GM18517 (cell line): ENCODE data around the gene SYNJ1.
"Not testable (repeated sequence)": the region's sequence is repeated elsewhere in the genome, so short reads cannot be mapped to it uniquely, and the experiment has no call there.

Experiments used
- ATAC-seq: cut with Tn5 transposase; IDR thresholded peaks from one replicate; pipeline ENCODE4 v1.9.1; 2021; ENCODE audit warnings: mild to moderate bottlenecking, moderate library complexity; ENCODE audit not compliant: unreplicated experiment

The SYNJ1 gene, protein sequence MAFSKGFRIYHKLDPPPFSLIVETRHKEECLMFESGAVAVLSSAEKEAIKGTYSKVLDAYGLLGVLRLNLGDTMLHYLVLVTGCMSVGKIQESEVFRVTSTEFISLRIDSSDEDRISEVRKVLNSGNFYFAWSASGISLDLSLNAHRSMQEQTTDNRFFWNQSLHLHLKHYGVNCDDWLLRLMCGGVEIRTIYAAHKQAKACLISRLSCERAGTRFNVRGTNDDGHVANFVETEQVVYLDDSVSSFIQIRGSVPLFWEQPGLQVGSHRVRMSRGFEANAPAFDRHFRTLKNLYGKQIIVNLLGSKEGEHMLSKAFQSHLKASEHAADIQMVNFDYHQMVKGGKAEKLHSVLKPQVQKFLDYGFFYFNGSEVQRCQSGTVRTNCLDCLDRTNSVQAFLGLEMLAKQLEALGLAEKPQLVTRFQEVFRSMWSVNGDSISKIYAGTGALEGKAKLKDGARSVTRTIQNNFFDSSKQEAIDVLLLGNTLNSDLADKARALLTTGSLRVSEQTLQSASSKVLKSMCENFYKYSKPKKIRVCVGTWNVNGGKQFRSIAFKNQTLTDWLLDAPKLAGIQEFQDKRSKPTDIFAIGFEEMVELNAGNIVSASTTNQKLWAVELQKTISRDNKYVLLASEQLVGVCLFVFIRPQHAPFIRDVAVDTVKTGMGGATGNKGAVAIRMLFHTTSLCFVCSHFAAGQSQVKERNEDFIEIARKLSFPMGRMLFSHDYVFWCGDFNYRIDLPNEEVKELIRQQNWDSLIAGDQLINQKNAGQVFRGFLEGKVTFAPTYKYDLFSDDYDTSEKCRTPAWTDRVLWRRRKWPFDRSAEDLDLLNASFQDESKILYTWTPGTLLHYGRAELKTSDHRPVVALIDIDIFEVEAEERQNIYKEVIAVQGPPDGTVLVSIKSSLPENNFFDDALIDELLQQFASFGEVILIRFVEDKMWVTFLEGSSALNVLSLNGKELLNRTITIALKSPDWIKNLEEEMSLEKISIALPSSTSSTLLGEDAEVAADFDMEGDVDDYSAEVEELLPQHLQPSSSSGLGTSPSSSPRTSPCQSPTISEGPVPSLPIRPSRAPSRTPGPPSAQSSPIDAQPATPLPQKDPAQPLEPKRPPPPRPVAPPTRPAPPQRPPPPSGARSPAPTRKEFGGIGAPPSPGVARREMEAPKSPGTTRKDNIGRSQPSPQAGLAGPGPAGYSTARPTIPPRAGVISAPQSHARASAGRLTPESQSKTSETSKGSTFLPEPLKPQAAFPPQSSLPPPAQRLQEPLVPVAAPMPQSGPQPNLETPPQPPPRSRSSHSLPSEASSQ (N-terminal part only)

DNA sequence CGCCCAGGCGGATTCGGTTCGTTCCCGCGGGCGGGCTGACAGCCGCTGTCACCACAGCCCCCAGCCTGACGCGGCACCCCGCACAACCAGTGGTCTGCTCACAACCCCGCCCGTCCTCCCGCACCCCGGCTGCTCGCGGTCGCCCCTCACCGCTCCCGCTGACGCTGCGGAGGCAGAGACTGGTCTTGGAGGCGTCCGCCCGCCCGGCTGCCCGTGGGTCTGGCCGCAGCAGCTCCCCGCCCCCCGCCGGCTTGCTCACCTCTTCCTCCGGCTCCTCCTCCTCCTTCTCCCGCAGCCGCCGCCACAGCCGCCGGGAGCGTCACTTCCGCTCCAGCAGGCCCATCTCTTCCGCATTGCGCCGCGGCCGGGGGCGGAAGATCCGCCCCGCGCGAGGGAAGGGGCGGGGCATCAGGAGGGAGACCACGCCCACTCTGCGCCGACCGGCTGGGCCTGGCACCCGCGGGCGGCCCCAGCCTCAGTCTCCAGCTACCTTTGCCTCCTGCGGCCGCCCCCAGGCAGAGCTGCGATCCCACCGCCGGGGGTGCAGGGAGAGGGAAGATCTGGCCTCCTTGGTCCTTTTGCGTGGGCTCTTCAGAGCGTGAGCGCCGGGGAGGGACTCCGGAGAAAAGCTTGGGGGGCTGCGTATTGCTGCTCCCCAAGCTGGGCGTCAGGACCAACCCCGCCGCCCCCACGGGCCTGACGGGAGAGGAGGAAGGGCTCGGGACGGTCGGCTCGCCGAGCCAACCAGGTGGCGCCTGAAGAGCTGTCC is at the start of gene SYNJ1:
Gene SYNJ1, minus strand, starts transcription at position 327 of the 769 bp plus-strand sequence. CDS start 1,118 bp downstream, outside the sequence.
- ATAC-seq: peak; percentile 84

DNA sequence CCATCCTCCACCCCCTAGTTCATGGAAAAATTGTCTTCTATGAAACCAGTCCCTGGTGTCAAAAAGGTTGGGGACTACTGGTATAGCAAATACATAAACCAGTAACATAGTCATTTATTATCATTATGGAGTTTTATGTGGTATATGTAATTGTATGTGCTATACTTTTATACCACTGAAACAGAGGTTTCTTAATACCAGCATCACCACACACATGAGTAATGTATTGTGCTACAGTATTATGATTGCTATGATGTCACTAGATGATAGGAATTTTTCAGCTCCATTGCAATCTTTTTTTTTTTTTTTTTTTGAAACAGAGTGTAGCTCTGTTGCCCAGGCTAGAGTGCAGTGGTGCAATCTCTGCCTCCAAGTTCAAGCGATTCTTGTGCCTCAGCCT is 49.5 kb upstream of the SYNJ1 start:
- ATAC-seq: no peak

DNA sequence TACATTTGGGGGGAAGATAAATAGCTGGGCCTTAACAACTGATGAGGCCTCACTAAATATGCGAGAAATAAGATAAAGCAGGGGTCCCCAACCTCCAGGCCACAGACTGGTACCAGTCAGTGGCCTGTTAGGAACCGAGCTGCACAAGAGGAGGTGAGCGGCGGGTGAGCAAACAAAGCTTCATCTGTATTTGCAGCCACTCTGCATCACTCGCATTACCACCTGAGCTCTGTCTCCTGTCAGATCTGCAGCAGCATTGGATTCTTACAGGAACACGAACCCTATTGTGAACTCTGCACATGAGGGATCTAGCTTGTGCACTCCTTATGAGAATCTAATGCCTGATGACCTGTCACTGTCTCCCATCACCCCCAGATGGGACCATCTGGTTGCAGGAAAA is 48.9 kb upstream of the SYNJ1 start:
- no peak for ATAC-seq

DNA sequence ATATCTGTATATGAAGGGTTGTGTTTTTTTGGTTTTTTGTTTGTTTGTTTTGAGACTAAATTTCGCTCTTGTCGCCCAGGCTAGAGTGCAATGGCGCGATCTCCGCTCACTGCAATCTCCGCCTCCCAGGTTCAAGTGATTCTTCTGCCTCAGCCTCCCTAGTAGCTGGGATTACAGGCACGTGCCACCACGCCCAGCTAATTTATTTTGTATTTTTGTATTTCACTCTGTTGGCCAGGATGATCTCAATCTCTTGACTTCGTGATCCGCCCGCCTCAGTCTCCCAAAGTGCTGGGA is 45.2 kb upstream of the SYNJ1 start:
- not testable (repeated sequence) for ATAC-seq

DNA sequence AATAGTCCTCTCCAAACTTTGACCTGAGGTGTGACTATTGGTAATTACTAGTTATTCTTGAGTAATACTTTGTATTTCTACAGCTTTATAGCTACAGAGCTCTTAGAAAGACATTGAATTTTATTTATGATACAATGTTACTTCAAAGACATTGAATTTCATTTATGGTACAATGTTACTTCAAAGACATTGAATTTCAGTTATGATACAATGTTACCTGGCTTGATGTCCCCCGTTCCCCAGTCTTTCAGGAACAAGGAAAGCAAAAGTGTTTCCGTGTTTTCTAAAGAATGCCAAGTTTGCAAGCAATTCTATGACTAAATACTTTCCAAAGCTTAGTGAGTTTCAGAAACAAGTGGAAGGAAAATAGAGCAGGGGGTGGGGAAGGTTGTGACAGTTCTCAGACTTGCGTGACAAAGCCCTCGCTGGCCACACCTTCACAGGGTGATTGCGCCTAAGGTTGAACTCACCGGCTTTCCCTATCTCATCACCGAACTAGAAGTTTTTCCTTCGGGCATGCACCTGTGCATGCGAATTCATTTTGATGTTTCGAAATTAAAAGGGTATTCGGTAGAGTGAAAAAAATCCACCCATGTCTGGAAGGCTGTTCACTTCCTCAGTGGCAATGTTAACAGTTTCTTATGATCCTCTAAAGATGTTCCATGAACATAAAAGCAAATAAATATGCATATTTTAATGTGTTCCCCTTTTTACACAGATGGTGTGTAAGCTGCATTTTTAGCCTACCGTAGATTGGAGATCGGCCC is 44.7 kb upstream of the SYNJ1 start:
- peak; percentile 5 for ATAC-seq

DNA sequence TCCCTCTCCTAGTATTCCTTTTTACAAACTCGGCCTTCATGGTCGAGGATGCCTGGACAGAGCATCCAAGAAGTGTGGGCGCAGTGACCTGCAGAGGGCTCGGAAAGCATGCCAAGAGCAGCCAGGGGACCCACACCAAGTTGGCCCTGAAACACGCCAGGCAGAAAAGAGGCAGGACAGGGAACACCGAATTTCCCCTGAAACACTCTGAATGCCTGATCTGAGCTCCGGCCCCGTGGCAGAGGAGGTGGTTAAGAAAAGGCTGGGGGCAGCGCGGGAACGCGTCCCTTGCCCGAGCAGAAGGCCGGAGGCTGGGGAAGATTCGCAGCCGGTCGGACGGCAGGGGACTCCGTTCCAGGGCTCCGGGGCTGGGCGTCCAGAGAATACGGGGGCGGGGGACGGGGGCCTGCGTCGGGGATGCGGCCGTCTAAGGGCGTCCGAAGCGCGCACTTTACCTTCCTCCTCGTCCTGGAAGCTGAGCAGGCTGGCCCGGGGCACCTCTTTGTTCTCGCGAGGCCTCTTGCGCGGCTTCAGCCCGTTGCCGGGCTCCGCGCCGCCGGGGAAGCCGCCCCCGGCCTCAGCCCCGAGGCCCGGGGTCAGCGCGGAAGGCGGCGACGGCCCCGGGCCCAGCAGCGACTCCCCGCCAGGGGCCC is 43.2 kb upstream of the SYNJ1 start:
- ATAC-seq: peak; percentile 30

DNA sequence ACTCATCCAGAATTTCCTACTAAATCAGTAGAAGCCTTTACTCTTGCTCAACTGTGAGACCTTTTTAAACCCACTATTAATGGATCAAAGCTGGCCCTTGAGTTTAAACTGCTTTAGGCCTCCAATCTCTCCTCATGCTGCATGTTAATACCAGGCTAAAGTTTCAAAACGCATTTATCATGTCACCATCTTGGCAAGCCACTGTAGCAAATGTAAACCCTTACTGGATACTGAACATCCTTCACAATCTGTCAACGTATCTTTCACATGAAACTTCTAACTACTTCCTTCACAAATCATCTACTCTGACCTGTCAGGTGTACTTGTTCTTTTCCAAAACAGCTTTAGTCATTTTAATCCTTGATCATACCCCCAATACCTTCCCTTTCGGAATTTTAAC is 40.7 kb upstream of the SYNJ1 start:
- ATAC-seq: no peak

DNA sequence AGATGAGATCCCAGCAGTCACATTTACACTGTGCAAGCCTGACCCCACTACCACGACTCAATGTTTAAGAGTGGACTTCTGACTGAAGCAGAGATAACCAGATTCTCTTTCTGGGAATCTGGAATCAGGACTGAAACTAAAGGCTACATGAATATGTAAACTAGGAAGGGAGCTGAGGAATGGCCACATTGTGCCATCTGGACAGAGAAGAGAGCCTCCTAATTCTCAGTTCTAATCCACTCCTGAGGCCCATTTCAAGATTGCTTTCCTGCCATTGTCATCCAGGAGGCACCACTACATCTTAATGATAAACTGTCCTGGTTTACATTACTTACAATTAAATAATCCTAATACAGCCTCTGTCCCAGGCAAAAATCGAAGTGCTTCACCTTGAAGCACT is 37.2 kb upstream of the SYNJ1 start:
- ATAC-seq: no peak

DNA sequence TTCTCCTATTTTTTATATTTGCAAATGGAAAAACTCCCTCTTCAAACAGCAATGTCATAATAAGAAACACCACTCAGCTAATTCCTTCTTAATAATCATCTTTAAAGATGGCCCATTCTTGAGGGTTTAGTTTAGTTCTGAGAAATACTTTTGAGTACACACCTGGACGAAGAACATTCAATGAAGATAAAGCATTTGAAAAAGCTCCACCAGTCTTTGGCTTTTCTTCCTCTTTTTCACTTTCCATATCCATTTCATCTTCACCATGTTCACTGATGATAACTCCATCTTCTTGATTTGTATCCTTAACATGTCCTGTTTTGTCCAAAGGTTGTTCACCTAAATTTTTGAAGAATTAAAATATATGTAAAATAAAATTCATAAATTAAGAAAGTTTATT is 36.4 kb upstream of the SYNJ1 start:
- ATAC-seq: no peak

DNA sequence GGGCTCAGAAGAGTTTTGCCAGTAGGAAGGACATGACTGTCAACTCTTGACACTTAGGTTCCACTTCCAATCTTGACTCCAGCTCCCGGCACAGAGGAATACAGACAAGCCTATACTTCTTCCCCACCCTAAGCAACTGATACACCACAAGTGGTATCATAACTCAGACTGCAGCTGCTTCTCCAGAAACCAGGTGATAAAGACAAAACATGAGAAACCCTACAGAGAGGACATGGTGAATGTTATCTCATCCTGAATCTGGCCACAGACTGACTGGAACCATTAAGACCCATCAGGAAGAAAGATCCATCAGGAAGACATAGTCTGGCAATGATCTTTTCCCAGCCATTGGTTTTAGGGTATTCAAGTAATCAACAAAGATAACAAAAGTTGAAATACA is 30.0 kb upstream of the SYNJ1 start:
- ATAC-seq: no peak

DNA sequence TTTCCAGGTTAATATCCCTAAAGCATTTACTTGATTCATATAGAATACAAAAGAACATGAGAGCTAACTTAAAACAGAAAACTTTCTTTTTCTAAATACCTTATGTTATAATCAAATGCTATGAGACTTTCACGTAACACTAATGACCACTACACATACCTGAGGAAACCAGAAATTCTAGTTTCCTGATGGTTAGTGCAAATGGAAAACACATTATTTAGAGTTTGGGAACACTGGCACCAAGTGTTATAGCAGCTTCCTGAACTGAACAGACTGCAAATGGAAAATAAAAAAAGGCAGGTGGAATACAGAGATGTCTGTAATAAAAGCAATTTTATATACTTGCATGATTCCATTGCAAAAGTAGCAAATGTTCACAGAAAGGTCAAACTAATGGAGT is 28.3 kb upstream of the SYNJ1 start:
- no peak for ATAC-seq

DNA sequence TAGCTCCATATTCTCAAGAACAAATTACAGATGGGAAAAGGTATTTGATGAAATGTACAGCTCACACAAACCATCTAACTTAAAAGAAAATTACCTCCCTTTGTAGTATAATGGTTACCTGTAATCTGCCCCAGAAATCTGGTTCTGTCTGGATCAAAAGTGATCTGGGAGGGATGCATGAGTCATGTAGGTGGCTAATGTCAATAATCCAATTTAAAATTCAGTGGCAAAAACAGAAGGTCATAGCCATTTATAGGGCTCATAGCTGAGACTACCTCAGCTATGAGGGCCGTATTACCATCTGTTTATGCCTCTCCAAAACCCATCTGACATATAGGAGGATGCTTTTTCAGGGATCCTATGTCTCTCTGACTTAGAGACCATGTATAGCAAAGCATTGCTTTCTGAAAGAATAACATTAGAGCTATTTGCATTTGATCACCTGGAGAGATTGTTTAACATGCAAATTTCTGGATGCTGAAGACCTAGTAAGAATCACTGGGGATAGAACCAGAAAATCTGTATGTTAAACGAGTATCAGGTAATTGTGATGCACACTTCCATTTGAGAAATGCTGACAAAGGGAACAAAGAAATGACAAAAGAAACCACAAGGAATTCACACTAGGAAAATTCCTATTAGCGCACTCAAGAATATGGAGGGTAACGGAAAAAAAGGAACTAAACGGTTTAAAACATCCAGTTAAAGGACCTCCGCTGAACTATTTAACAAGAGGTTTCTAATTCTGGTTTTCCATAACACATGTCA is 26.2 kb upstream of the SYNJ1 start:
- no peak for ATAC-seq

DNA sequence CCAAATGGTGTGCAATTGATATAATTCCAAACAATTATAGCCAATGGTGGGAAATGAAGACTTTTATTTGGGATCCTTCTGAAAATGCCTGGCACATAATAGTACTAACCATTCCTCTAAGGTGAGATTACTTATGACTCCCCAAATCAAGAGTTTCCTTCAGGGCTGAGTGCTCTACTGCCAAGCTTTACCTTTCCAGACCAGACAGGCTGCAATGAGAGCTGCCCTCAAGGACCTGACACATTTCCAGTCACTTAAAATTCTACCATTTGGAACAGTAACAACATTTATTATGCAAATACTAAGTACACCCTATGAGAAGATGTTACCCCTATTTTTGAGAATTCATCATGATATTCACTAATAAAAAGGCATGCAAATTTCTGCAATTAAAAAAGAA is 22.6 kb upstream of the SYNJ1 start:
- ATAC-seq: no peak

DNA sequence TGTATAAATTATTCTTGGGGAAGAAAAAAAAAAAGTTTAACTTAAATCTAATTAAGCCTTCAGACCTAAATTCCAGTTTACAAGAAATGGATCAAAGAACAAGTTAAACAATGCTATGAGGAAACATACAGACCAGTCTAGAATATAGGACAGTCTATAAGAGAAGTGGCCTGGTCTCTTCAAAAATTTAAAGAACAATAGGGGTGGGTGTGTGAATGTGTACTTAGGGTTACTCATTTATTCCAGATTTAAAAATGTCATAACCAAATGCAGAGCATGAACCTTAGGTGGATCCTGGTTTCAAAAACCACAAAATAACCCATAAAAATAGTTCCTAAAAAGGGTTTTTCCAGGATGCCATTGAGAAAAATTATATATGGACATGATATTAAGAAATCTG is 21.8 kb upstream of the SYNJ1 start:
- ATAC-seq: no peak

DNA sequence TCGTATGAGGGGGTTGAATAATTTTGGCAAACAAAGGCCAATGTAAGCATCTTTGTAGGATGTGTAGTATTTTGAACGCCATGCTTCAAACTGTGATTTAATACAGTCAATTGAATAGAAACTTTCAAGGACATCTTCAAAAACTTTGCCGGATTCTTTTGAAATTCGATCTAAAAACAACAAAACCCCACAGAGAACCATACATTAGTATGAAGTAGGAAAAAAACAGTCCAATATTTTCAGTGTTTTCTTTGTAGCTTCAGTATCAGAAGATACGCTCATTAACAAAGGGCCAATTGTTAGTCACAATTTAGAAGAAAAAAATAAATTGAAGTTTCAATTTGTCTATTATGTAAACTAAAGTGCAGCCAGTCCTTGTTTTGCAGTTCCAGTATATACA is 20.7 kb upstream of the SYNJ1 start:
- ATAC-seq: no peak

DNA sequence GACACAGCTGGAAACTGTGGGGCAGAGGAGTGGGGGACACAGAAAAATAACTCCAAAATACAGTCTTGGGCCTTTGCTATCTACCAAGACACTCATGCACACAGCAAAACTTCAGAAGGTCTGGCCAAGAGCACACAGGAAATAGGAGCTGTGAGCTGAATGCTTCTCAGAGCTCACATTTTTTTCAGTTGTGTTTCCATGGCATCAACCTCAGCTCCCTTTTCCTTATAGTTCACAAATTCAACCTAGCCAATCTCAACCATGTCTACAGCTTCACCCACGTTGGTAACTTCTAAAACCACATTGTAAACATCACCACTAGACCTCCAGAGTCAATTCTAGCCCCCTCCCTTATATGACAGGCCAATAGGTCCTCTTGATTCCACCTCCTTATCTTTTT is 19.6 kb upstream of the SYNJ1 start:
- no peak for ATAC-seq

DNA sequence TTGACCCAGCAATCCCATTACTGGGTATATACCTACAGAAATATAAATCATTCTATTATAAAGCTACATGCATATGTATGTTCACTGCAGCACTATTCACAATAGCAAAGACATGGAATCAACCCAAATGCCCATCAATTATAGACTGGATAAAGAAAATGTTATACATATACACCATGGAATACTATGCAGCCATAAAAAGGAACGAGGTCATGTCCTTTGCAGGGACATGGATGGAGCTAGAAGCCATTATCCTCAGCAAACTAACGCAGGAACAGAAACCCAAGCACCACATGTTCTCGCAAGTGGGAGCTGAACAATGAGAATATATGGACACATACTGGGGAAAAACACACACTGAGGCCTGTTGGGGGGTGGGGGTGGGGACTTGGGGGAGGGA is 18.9 kb upstream of the SYNJ1 start:
- not testable (repeated sequence) for ATAC-seq

DNA sequence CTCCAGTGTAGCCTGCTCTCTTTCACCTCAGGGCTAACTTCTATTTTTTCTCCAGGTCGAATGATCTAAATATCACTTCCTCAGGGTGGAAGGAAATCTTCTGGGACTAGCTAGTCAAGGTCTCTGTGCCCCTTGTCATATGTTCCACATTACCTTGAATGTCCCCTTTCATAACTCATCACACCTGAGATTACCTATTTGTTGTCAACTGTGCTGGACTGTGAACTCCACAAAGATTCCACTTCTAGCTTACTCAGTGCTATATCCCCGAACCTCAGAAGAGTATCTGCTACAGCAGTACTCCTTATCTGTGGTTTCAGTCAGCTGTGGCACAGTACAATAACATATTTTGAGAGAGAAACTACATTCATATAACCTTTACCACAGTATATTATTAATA is 14.6 kb upstream of the SYNJ1 start:
- ATAC-seq: no peak

DNA sequence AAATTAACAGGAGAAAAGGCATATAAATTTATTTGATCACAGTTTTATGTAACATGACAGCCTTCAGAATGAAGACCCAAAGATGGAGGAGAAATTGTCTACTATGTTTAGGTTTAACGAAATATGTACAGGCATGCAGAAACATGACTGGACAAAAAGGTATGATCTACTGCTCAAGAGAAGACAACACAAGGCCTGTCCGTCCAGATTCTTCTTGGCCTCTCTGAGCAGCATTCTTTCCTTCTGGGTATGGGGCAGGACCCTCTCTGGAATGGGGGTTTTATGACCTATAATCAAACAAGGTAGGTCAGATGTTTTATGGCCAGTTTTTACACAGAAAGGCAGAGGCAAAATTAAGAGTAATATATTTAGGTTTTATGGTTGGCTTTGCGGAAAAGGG is 13.5 kb upstream of the SYNJ1 start:
- ATAC-seq: no peak
